Common myeloid progenitor, CD34-positive (primary cell): ENCODE data around the gene LAMB1.
"Not testable (repeated sequence)": the region's sequence is repeated elsewhere in the genome, so short reads cannot be mapped to it uniquely, and the experiment has no call there.

Experiments
- CTCF ChIA-PET: fragments of 350-600 bp; sonication (Branson Sonifier 250); formaldehyde crosslinking; loops from one replicate; lab custom pipeline; 2021; ENCODE audit warnings: antibody characterized with exemption; lab: Charles Lee
- POLR2A ChIA-PET: fragments of 350-600 bp; sonication (Branson Sonifier 250); formaldehyde crosslinking; loops from one replicate; lab custom pipeline; 2021; ENCODE audit warnings: antibody characterized with exemption; lab: Charles Lee
- DNase-seq, 3 donors: peaks; one replicate each; pipeline versions ENCODE4 v3.0.0 to v3.0.0-alpha.2; 2013
- H3K27ac ChIP-seq, 2 experiments: 1 replicate in 1 of 2; 2 replicates in 1 of 2; pipeline ENCODE4 v1.7.0; 2013; ENCODE audit warnings: inconsistent platforms in 2 of 2, low read length in 2 of 2, mild to moderate bottlenecking in 2 of 2, low read depth in 1 of 2, moderate library complexity in 1 of 2; ENCODE audit not compliant: severe bottlenecking in 2 of 2, insufficient read depth in 1 of 2, poor library complexity in 1 of 2
- H3K27me3 ChIP-seq, 5 experiments: replicated peaks in 2 of 5; 1 replicate in 3 of 5; 2 replicates in 2 of 5; pipeline versions ENCODE4 v1.6.1 to v1.7.0; 2013; ENCODE audit warnings: low read length in 4 of 5, mild to moderate bottlenecking in 2 of 5, moderate library complexity in 2 of 5, inconsistent platforms in 1 of 5; ENCODE audit not compliant: insufficient read depth in 5 of 5, control insufficient read depth in 4 of 5
- H3K36me3 ChIP-seq, 4 experiments: 1 replicate in 2 of 4; 2 replicates in 2 of 4; pipeline versions ENCODE4 v1.6.1 to v1.7.0; 2013; ENCODE audit warnings: low read length in 3 of 4, control low read depth in 1 of 4, mild to moderate bottlenecking in 1 of 4; ENCODE audit not compliant: control insufficient read depth in 4 of 4, insufficient read depth in 4 of 4
- H3K4me1 ChIP-seq, 4 experiments: 1 replicate in 3 of 4; 2 replicates in 1 of 4; pipeline versions ENCODE4 v1.6.1 to v1.7.1; 2013; ENCODE audit warnings: low read length in 3 of 4, mild to moderate bottlenecking in 3 of 4, control low read depth in 1 of 4, inconsistent platforms in 1 of 4, moderate library complexity in 1 of 4; ENCODE audit not compliant: control insufficient read depth in 4 of 4, insufficient read depth in 4 of 4; ENCODE audit errors: control extremely low read depth in 1 of 4
- H3K4me3 ChIP-seq, 7 experiments: 1 replicate in 4 of 7; 2 replicates in 3 of 7; pipeline versions ENCODE4 v1.5.1 to v1.7.0; 2013; ENCODE audit warnings: mild to moderate bottlenecking in 7 of 7, low read length in 6 of 7, moderate library complexity in 6 of 7, inconsistent platforms in 2 of 7, low read depth in 2 of 7, control low read depth in 1 of 7; ENCODE audit not compliant: insufficient read depth in 4 of 7, control insufficient read depth in 1 of 7; ENCODE audit errors: extremely low read depth in 1 of 7
- H3K9me3 ChIP-seq, 5 experiments: 1 replicate in 4 of 5; 2 replicates in 1 of 5; pipeline versions ENCODE4 v1.6.1 to v1.7.1; 2013; ENCODE audit warnings: low read length in 4 of 5, mild to moderate bottlenecking in 2 of 5, inconsistent platforms in 1 of 5, low read depth in 1 of 5, moderate library complexity in 1 of 5; ENCODE audit not compliant: control insufficient read depth in 4 of 5, insufficient read depth in 2 of 5; ENCODE audit errors: control extremely low read depth in 1 of 5
- WGBS: methylation state at CpG from one replicate; pipeline ENCODE4 v1.1.5; 2013; ENCODE audit not compliant: insufficient coverage; 5-methylcytosine and 5-hydroxymethylcytosine counted together

The LAMB1 gene

GRCh38 chr7:107956950-107957349 is 46.0 kb downstream of the LAMB1 start:
- CTCF ChIA-PET = interaction anchor here (1.8 kb wide), 1 partner anchor 9 kb away, joined by 5 read pairs; no protein-coding TSS in a partner anchor
- H3K27me3 ChIP-seq, H3K36me3 ChIP-seq, H3K4me1 ChIP-seq, POLR2A ChIA-PET, H3K27ac ChIP-seq, DNase-seq, H3K4me3 ChIP-seq, H3K9me3 ChIP-seq: not testable (repeated sequence)
- WGBS = 97% methylated on average over 3 of the region's 4 CpGs

GRCh38 chr7:107955394-107955793 is 47.6 kb downstream of the LAMB1 start:
- 100% methylated on average over 5 of the region's 5 CpGs for WGBS
- CTCF ChIA-PET = interaction anchor here (0.6 to 0.9 kb wide), 3 partner anchors 9 to 61 kb away, joined by 3 read pairs; no protein-coding TSS in a partner anchor
- DNase-seq = no peak
- peaks cover 0 to 8% (median 0%) of the 10 kb centered on the region in 5 experiments for H3K27me3 ChIP-seq
- H3K4me1 ChIP-seq = no peaks in the 10 kb centered on the region
- no peak overlapping the region for H3K27ac ChIP-seq
- no peaks in the 10 kb centered on the region for H3K36me3 ChIP-seq
- POLR2A ChIA-PET = no interaction called here
- no peak overlapping the region for H3K4me3 ChIP-seq
- H3K9me3 ChIP-seq = no peaks in the 10 kb centered on the region

- ChIA-PET POLR2A (no interaction called here), CTCF (interaction anchor here (0.6 kb wide), 1 partner anchor 490 kb away, joined by 3 read pairs; no protein-coding TSS in a partner anchor)
- Histone ChIP-seq H3K27ac (no peak overlapping the region), H3K4me3 (no peak overlapping the region), H3K9me3 (no peaks in the 10 kb centered on the region), H3K27me3 (peaks cover 0 to 3% (median 0%) of the 10 kb centered on the region in 5 experiments), H3K4me1 (no peaks in the 10 kb centered on the region), H3K36me3 (no peaks in the 10 kb centered on the region)
- no peak for DNase-seq
- 100% methylated on average over 1 of the region's 2 CpGs for WGBS
These were observed 49.0 kb downstream of the LAMB1 start for GRCh38 chr7:107953924-107954303.

- peaks cover 0 to 3% (median 0%) of the 10 kb centered on the region in 5 experiments for H3K27me3 ChIP-seq
- no peaks in the 10 kb centered on the region for H3K4me1 ChIP-seq
- H3K4me3 ChIP-seq = no peak overlapping the region
- H3K27ac ChIP-seq = no peak overlapping the region
- ChIA-PET CTCF (interaction anchor here (0.6 kb wide), 1 partner anchor 490 kb away, joined by 3 read pairs; no protein-coding TSS in a partner anchor), POLR2A (no interaction called here)
- no peak for DNase-seq
- no peaks in the 10 kb centered on the region for H3K36me3 ChIP-seq
- WGBS = 96% methylated on average over 10 of the region's 10 CpGs
- H3K9me3 ChIP-seq = no peaks in the 10 kb centered on the region
These were observed 49.6 kb downstream of the LAMB1 start for GRCh38 chr7:107953265-107953923.

- Histone ChIP-seq H3K4me1 (no peaks in the 10 kb centered on the region), H3K9me3 (no peaks in the 10 kb centered on the region), H3K27me3 (peaks cover 0 to 3% (median 0%) of the 10 kb centered on the region in 5 experiments), H3K36me3 (no peaks in the 10 kb centered on the region), H3K27ac (no peak overlapping the region), H3K4me3 (no peak overlapping the region)
- CTCF ChIA-PET = no interaction called here
- no peak for DNase-seq
- 97% methylated on average over 7 of the region's 9 CpGs for WGBS
- POLR2A ChIA-PET = interaction anchor here (0.6 kb wide), 1 partner anchor 27 kb away, joined by 4 read pairs; no protein-coding TSS in a partner anchor
These were observed 51.1 kb downstream of the LAMB1 start for GRCh38 chr7:107951896-107952295.

- 97% methylated on average over 12 of the region's 14 CpGs for WGBS
- CTCF ChIA-PET = no interaction called here
- DNase-seq = no peak
- POLR2A ChIA-PET = no interaction called here
- Histone ChIP-seq H3K9me3 (no peaks in the 10 kb centered on the region), H3K4me1 (no peaks in the 10 kb centered on the region), H3K27ac (no peak overlapping the region), H3K4me3 (no peak overlapping the region), H3K36me3 (no peaks in the 10 kb centered on the region), H3K27me3 (peaks cover 0 to under 1% (median 0%) of the 10 kb centered on the region in 5 experiments)
These were observed 51.7 kb downstream of the LAMB1 start for GRCh38 chr7:107951172-107951787.

GRCh38 chr7:107949443-107949935 is 53.5 kb downstream of the LAMB1 start:
- ChIA-PET CTCF (no interaction called here), POLR2A (no interaction called here)
- H3K27ac ChIP-seq = no peak overlapping the region
- no peaks in the 10 kb centered on the region for H3K36me3 ChIP-seq
- H3K4me3 ChIP-seq = no peak overlapping the region
- no peaks in the 10 kb centered on the region for H3K4me1 ChIP-seq
- WGBS = 100% methylated on average over 1 of the region's 1 CpG
- H3K9me3 ChIP-seq = no peaks in the 10 kb centered on the region
- DNase-seq = no peak
- H3K27me3 ChIP-seq = no peaks in the 10 kb centered on the region
